ENCODE data around the gene PTPRJ.

- TF ChIP-seq CTCF (conservative IDR thresholded peaks at IDR 0.05; ENCODE audit: low read depth, low read length) (no peak), EZH2 (IDR thresholded peaks at IDR 0.05; ENCODE audit: borderline replicate concordance, low read depth, low read length, poor library complexity, severe bottlenecking) (no peak)
These were observed 86.8 kb downstream of the PTPRJ start for GRCh38 chr11:48066881-48067800.

All from A673 (cell line).